Mammary epithelial cell (primary cell): ENCODE results near the gene HAX1.

Experiments
- CTCF ChIP-seq, 2 donors: IDR thresholded peaks in 1 of 2; conservative IDR thresholded peaks in 1 of 2; 2 replicates each; pipeline ENCODE4 v1.5.1; 2011 to 2012; ENCODE audit warnings: inconsistent platforms in 2 of 2, low read length in 2 of 2, mild to moderate bottlenecking in 2 of 2, control low read depth in 1 of 2, low read depth in 1 of 2; ENCODE audit not compliant: insufficient read depth in 1 of 2; ENCODE audit errors: extremely low read depth in 1 of 2
- EZH2 ChIP-seq: IDR thresholded peaks from 2 replicates; pipeline ENCODE4 v1.6.1; 2012; ENCODE audit warnings: low read length, inconsistent platforms, borderline replicate concordance

GRCh38 chr1:154290921-154291320 lies 18.5 kb downstream of the HAX1 start:
- no peak for TF ChIP-seq CTCF (conservative IDR thresholded peaks at IDR 0.05 in 1 of 2, IDR thresholded peaks at IDR 0.05 in 1 of 2; ENCODE audit: extremely low read depth in 1 of 2, insufficient read depth in 1 of 2, low read depth in 1 of 2, low read length in 2 of 2)
- no peak for TF ChIP-seq EZH2
